Left forelimb (tissue), 1 donor: Measurements from ENCODE around the gene IL18R1.
"Not testable (repeated sequence)": the region's sequence is repeated elsewhere in the genome, so short reads cannot be mapped to it uniquely, and the experiment has no call there.

Experiments used
- DNase-seq: peaks from one replicate; pipeline ENCODE4 v3.0.0-alpha.2; 2018; ENCODE audit warnings: low spot score

IL18R1 gene

GRCh38 chr2:102355526-102356380 is at the start of gene IL18R1:
IL18R1 (plus strand) TSS chr2:102355796; CDS start chr2:102362661, 6,865 bp downstream.
- DNase-seq: peak; percentile 87

GRCh38 chr2:102306125-102306524 is 49.5 kb upstream of the IL18R1 start:
- DNase-seq: no peak

GRCh38 chr2:102310964-102311640 is 44.5 kb upstream of the IL18R1 start, which contains the start of gene IL1RL1:
IL1RL1 (plus strand) TSS chr2:102311563; CDS start chr2:102338265, 26,702 bp downstream.
- DNase-seq: no peak

GRCh38 chr2:102313025-102313424 is 42.6 kb upstream of the IL18R1 start:
- DNase-seq: no peak

- no peak for DNase-seq
Measured at GRCh38 chr2:102313471-102313870, 42.1 kb upstream of the IL18R1 start.

GRCh38 chr2:102313950-102314349 is 41.6 kb upstream of the IL18R1 start:
- no peak for DNase-seq

- no peak for DNase-seq
Measured at GRCh38 chr2:102315921-102316320, 39.7 kb upstream of the IL18R1 start.

- no peak for DNase-seq
Measured at GRCh38 chr2:102317715-102318114, 37.9 kb upstream of the IL18R1 start.

- no peak for DNase-seq
Measured at GRCh38 chr2:102318437-102318836, 37.2 kb upstream of the IL18R1 start.

GRCh38 chr2:102321941-102322719 is 33.5 kb upstream of the IL18R1 start:
- DNase-seq: no peak

GRCh38 chr2:102324914-102325313 is 30.7 kb upstream of the IL18R1 start:
- not testable (repeated sequence) for DNase-seq

- no peak for DNase-seq
Measured at GRCh38 chr2:102331311-102331980, 24.1 kb upstream of the IL18R1 start.

GRCh38 chr2:102334486-102334885 is 21.1 kb upstream of the IL18R1 start:
- no peak for DNase-seq

- no peak for DNase-seq
Measured at GRCh38 chr2:102335871-102336366, 19.7 kb upstream of the IL18R1 start.

GRCh38 chr2:102336502-102336945 is 19.1 kb upstream of the IL18R1 start:
- DNase-seq: no peak

- DNase-seq: no peak
Measured at GRCh38 chr2:102337012-102337411, 18.6 kb upstream of the IL18R1 start.

- DNase-seq: no peak
Measured at GRCh38 chr2:102337481-102338386, 17.9 kb upstream of the IL18R1 start.

- no peak for DNase-seq
Measured at GRCh38 chr2:102340778-102341177, 14.8 kb upstream of the IL18R1 start.

GRCh38 chr2:102342888-102343287 is 12.7 kb upstream of the IL18R1 start:
- no peak for DNase-seq

GRCh38 chr2:102344397-102344796 is 11.2 kb upstream of the IL18R1 start:
- DNase-seq: no peak
